Fibroblast of the aortic adventitia (primary cell): ENCODE measurements around the gene MS4A12. TPM values are rescaled to one million over a fixed set of nuclear protein-coding genes. Genes with fewer than 3 reads are reported as not detected.
"Not testable (repeated sequence)": the region's sequence is repeated elsewhere in the genome, so short reads cannot be mapped to it uniquely, and the experiment has no call there.

Experiments
- DNase-seq: peaks from one replicate; pipeline ENCODE4 v3.0.0-alpha.2; 2010; ENCODE audit warnings: low read depth
- H3K4me3 ChIP-seq: 2 replicates; pipeline ENCODE4 v1.5.1; 2011; ENCODE audit warnings: low read depth, mild to moderate bottlenecking, control low read depth, low read length, moderate library complexity
- CTCF ChIP-seq: IDR thresholded peaks from 2 replicates; pipeline ENCODE4 v1.5.1; 2011; ENCODE audit warnings: mild to moderate bottlenecking, low read length, control low read depth, inconsistent platforms; ENCODE audit not compliant: insufficient read depth
- total RNA-seq: library from RNA; depleted of rRNA; stranded (reverse); fragments of >200 nt; gene quantifications from 2 replicates; pipeline ENCODE4 v1.2.3, GENCODE V29; 2012; ENCODE audit warnings: low replicate concordance

MS4A12 gene
- total RNA-seq, 1 donor = not detected

DNA sequence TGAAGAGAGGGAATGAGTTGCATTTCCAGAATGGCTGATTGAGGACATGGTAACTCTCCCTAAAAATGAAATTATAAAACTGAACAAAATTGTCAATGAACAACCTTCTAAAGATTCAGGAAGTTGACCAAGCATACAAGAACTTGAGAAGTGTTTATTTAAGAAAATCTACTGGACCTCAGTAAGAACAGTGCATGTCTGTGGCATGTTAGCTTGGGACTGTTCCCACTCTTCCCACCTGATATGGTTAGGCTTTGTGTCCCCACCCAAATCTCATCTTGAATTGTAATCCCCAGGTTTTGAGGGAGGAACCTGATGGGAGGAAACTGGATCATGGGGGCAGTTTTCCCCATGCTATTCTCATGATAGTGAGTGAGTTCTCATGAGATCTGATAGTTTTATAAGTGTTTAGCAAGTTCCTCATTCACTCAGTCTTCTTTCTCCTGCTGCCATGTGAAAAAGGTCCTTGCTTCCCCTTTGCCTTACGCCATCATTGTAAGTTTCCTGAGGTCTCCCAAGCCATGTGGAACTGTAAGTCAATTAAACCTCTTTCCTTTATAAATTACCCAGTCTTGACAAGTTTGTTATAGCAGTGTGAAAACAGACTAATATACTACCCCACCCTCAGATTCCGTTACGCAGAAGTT is 38.0 kb downstream of the MS4A12 start:
- DNase-seq = no peak
- no peak overlapping the region for H3K4me3 ChIP-seq
- TF ChIP-seq CTCF = no peak

- not testable (repeated sequence) for DNase-seq, H3K4me3 ChIP-seq
These were observed 39.8 kb downstream of the MS4A12 start for GRCh38 chr11:60532383-60532782.

GRCh38 chr11:60538627-60539026 is 46.0 kb downstream of the MS4A12 start:
- not testable (repeated sequence) for DNase-seq, H3K4me3 ChIP-seq

GRCh38 chr11:60544077-60544476 is 51.5 kb downstream of the MS4A12 start:
- DNase-seq = no peak
- no peak overlapping the region for H3K4me3 ChIP-seq
- TF ChIP-seq CTCF = no peak

Other genes with a start within 250 kb of the MS4A12 start
- gene MS4A4E, start 249.6 kb upstream of the MS4A12 start, total RNA-seq = not detected in 2 replicates
- gene MS4A4A, start 212.1 kb upstream of the MS4A12 start, total RNA-seq = not detected in 2 replicates
- not detected in 2 replicates for gene MS4A6E, start 165.5 kb upstream of the MS4A12 start, total RNA-seq
- not detected in 2 replicates for gene MS4A7, start 114.2 kb upstream of the MS4A12 start, total RNA-seq
- not detected in 2 replicates for gene MS4A14, start 96.3 kb upstream of the MS4A12 start, total RNA-seq
- gene MS4A5, start 63.2 kb upstream of the MS4A12 start, total RNA-seq = not detected in 2 replicates
- gene MS4A1, start 36.9 kb upstream of the MS4A12 start, total RNA-seq = 0.25 TPM in 1 of 2 replicates, not detected in the other
- gene MS4A13, start 22.6 kb downstream of the MS4A12 start, total RNA-seq = not detected in 2 replicates
- gene MS4A8, start 206.8 kb downstream of the MS4A12 start, total RNA-seq = 0.49 TPM in 1 of 2 replicates, not detected in the other
- gene MS4A18, start 231.9 kb downstream of the MS4A12 start, total RNA-seq = not detected in 2 replicates